ENCODE results near the gene APC.

Gene APC

DNA sequence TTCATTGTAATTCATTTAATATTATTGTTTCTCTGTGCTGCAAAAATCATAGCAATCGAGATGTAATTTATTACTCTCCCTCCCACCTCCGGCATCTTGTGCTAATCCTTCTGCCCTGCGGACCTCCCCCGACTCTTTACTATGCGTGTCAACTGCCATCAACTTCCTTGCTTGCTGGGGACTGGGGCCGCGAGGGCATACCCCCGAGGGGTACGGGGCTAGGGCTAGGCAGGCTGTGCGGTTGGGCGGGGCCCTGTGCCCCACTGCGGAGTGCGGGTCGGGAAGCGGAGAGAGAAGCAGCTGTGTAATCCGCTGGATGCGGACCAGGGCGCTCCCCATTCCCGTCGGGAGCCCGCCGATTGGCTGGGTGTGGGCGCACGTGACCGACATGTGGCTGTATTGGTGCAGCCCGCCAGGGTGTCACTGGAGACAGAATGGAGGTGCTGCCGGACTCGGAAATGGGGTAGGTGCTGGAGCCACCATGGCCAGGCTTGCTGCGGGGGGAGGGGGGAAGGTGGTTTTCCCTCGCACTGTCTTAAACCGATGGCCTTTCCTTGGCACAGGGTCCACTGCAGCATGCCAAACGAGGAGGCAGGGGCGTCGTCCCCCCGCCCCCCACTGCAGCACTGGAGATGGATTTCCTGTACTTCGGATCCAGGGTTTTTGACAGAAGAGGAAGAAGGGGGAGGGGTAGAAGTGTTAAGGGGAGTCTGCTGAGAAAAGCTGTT, at the start of gene APC:
Gene APC (plus strand): TSS at position 423 of the 728 bp plus-strand sequence. CDS start 17,006 bp downstream, outside the sequence.
- H3K4me3 ChIP-seq, result peak within 1 kb of the TSS; percentile 96
- H3K9me3 ChIP-seq (ENCODE audit: low read depth, low read length), result no peaks in the 10 kb centered on the region
- H3K27ac ChIP-seq, result no peak within 1 kb of the TSS
- no peak for DNase-seq (ENCODE audit: low read depth, low spot score)
- H3K9ac ChIP-seq (ENCODE audit: insufficient read length), result peak within 1 kb of the TSS; percentile 69
- TF ChIP-seq POLR2AphosphoS5 (IDR thresholded peaks at IDR 0.05; ENCODE audit: borderline replicate concordance, low read depth, low read length) (peak; percentile 59), EZH2 (IDR thresholded peaks at IDR 0.05) (no peak), FOXP2 (optimal IDR thresholded peaks at IDR 0.05; ENCODE audit: control extremely low read depth, extremely low read length, insufficient read depth) (no peak)
- no peaks in the 10 kb centered on the region for H3K36me3 ChIP-seq (ENCODE audit: insufficient read depth, low read length)

DNA sequence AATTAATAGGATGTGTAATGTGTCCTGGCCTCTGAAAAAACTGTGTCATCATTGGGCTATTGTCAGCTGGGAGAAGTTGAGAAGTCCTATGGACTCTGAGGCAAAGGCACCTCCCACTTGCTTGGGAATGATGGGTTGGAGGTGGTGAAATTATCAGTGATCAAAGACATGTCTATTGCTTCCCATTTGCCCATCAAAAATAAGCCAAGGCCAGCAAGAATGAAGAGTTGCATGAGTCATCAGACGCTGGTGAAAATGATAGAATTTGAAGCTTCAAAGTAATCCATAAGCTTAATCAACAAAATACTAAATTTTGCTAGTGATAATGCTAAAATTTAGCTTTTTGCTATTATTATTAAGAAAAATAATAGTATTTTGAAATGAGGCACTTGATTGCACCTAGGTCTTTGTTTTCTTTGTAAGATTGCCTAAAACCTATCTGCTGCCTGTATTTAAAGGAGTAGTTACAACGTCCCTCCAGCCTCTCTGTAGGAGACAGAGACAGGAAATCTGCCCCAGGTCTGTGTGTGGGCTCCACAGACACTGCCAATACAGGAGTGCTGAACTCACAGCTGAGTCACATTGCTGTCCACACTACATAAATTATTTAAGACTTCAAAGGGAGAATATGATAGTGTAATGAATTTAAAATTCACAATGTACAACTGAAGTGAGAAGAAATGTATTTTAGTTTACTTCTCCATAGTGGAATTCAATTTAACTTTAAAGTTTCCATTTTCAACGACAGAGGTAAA, 48.4 kb upstream of the APC start:
- no peak overlapping the region for H3K9ac ChIP-seq (ENCODE audit: insufficient read length)
- H3K4me3 ChIP-seq, result no peak overlapping the region
- H3K36me3 ChIP-seq (ENCODE audit: insufficient read depth, low read length), result no peaks in the 10 kb centered on the region
- TF ChIP-seq POLR2AphosphoS5 (IDR thresholded peaks at IDR 0.05; ENCODE audit: borderline replicate concordance, low read depth, low read length), result no peak
- TF ChIP-seq EZH2 (IDR thresholded peaks at IDR 0.05), result no peak
- no peak for TF ChIP-seq FOXP2 (optimal IDR thresholded peaks at IDR 0.05; ENCODE audit: control extremely low read depth, extremely low read length, insufficient read depth)
- H3K27ac ChIP-seq, result no peak overlapping the region
- H3K9me3 ChIP-seq (ENCODE audit: low read depth, low read length), result no peaks in the 10 kb centered on the region
- no peak for DNase-seq (ENCODE audit: low read depth, low spot score)

DNA sequence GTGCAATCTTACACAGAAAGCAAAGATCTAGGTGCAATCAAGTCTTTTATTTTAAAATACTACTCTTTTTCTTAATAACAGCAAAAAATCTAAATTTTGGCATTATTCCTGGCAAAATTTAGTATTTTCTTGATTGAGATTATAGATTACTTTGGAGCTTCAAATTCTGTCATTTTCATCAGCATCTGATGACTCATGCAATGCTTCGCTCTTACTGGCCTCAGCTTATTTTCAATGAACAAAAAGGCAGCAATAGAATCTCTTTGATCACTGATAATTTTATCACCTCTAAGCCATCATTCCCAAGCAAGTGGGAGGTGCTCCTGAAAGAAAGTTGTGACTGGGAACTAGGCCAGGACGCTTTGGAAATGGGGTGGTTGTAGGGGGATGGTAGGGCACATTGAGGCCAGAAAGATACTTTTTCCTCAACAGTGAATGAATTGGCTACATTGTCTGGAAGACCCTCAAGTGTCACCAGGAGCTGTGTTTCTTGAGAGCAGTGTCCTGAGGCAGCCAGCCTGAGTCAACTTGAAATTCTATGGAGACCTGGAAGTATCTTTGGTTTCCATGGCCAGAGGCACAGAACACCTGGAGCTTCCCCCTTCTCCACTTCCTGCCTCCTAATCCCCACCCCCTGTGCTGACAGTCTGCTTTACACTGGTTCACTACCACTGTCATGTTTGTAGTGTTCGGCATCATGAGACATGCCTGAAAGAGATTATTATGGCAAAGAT, 46.9 kb upstream of the APC start:
- H3K9me3 ChIP-seq (ENCODE audit: low read depth, low read length), result no peaks in the 10 kb centered on the region
- no peak for DNase-seq (ENCODE audit: low read depth, low spot score)
- no peaks in the 10 kb centered on the region for H3K36me3 ChIP-seq (ENCODE audit: insufficient read depth, low read length)
- H3K27ac ChIP-seq, result no peak overlapping the region
- TF ChIP-seq EZH2 (IDR thresholded peaks at IDR 0.05) (no peak), FOXP2 (optimal IDR thresholded peaks at IDR 0.05; ENCODE audit: control extremely low read depth, extremely low read length, insufficient read depth) (no peak), POLR2AphosphoS5 (IDR thresholded peaks at IDR 0.05; ENCODE audit: borderline replicate concordance, low read depth, low read length) (no peak)
- H3K9ac ChIP-seq (ENCODE audit: insufficient read length), result no peak overlapping the region
- no peak overlapping the region for H3K4me3 ChIP-seq

DNA sequence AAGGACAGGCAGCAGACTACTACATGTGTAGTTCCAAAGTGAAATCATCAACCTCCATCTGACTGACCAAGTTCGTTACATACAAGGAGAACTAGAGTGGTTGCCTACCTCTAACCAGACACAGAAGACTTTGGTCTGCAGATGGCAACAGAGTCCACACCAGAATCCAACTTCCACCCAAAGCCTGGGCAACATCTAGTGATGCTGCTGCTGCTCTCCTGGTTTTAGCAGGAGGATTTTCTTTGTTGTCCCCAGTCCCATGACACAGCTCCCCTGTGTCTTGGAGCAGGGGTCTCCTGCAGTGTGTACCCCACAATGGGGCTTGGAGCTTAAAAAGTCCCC, 46.4 kb upstream of the APC start:
- TF ChIP-seq EZH2 (IDR thresholded peaks at IDR 0.05), result no peak
- no peak overlapping the region for H3K27ac ChIP-seq
- no peak overlapping the region for H3K4me3 ChIP-seq
- no peak overlapping the region for H3K9ac ChIP-seq (ENCODE audit: insufficient read length)
- DNase-seq (ENCODE audit: low read depth, low spot score), result no peak
- no peaks in the 10 kb centered on the region for H3K36me3 ChIP-seq (ENCODE audit: insufficient read depth, low read length)
- H3K9me3 ChIP-seq (ENCODE audit: low read depth, low read length), result no peaks in the 10 kb centered on the region

DNA sequence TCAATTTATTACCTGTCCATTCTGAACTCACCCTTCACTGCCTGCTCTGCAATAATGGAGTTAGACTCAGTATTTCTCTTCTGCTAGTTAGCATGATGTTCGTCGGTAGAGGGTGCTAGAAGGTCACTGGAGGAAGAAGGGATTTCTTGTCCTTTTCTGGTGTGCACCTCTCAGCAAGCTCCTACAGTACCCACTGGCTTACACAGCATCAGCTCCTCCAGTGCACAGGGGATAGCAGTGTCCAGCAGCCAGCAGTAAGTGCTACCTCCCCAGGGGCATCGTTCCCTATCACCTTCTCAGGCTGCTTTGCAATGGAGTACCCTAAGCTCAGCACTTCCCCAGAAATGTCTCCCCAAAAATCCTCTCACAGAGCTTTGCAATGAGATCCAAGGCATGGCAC, 45.9 kb upstream of the APC start:
- H3K9me3 ChIP-seq (ENCODE audit: low read depth, low read length), result no peaks in the 10 kb centered on the region

DNA sequence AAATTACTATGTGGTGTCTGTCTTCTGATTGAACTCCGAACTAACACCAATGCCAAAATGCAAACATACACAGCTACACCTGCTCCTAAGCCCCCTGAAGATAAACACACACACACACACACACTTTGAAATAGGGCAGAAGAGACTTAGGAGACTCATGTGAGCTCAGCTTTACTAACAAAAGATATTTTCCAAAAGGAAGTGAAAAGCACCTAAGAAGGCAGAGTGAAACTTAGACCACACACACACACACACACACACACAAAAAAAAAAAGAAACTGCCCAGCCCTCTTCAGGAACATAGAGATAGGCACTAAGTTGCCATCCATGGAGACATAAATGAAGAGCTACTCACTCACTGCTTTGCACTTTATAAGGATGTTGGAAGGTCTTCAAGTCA, 45.2 kb upstream of the APC start:
- DNase-seq (ENCODE audit: low read depth, low spot score), result no peak
- no peak for TF ChIP-seq FOXP2 (optimal IDR thresholded peaks at IDR 0.05; ENCODE audit: control extremely low read depth, extremely low read length, insufficient read depth)
- no peak for TF ChIP-seq POLR2AphosphoS5 (IDR thresholded peaks at IDR 0.05; ENCODE audit: borderline replicate concordance, low read depth, low read length)
- TF ChIP-seq EZH2 (IDR thresholded peaks at IDR 0.05), result no peak
- H3K27ac ChIP-seq, result no peak overlapping the region

More for the DNA sequence above, 45.9 kb upstream of the APC start:
- no peaks in the 10 kb centered on the region for H3K36me3 ChIP-seq (ENCODE audit: insufficient read depth, low read length)
- DNase-seq (ENCODE audit: low read depth, low spot score), result no peak
- no peak overlapping the region for H3K4me3 ChIP-seq
- no peak overlapping the region for H3K9ac ChIP-seq (ENCODE audit: insufficient read length)
- H3K27ac ChIP-seq, result no peak overlapping the region
- TF ChIP-seq POLR2AphosphoS5 (IDR thresholded peaks at IDR 0.05; ENCODE audit: borderline replicate concordance, low read depth, low read length), result no peak
- no peak for TF ChIP-seq FOXP2 (optimal IDR thresholded peaks at IDR 0.05; ENCODE audit: control extremely low read depth, extremely low read length, insufficient read depth)
- no peak for TF ChIP-seq EZH2 (IDR thresholded peaks at IDR 0.05)

DNA sequence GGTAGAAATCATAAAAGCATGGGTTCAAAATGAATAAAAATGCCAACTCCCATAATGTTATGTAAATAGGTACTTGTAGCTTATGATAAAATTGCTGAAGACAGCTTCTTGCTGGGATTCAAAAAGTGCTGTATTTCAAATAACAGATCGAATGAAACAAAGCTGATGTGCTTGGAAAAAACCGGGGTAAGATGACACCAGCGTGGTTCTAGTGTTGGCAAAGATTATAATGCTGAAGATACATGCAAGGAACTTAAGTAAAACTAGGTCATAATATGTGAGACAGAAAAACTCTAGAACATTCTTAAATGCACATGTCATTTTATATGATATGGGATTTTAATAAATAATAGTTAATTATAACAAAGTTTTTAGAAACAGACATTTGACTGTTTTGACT, 44.4 kb upstream of the APC start:
- Histone ChIP-seq H3K4me3 (no peak overlapping the region), H3K9me3 (ENCODE audit: low read depth, low read length) (no peaks in the 10 kb centered on the region), H3K9ac (ENCODE audit: insufficient read length) (no peak overlapping the region), H3K27ac (no peak overlapping the region), H3K36me3 (ENCODE audit: insufficient read depth, low read length) (no peaks in the 10 kb centered on the region)
- no peak for TF ChIP-seq POLR2AphosphoS5 (IDR thresholded peaks at IDR 0.05; ENCODE audit: borderline replicate concordance, low read depth, low read length)
- no peak for TF ChIP-seq FOXP2 (optimal IDR thresholded peaks at IDR 0.05; ENCODE audit: control extremely low read depth, extremely low read length, insufficient read depth)
- no peak for TF ChIP-seq EZH2 (IDR thresholded peaks at IDR 0.05)
- DNase-seq (ENCODE audit: low read depth, low spot score), result no peak

More for the DNA sequence above, 45.2 kb upstream of the APC start:
- H3K4me3 ChIP-seq, result no peak overlapping the region
- H3K9me3 ChIP-seq (ENCODE audit: low read depth, low read length), result no peaks in the 10 kb centered on the region
- H3K9ac ChIP-seq (ENCODE audit: insufficient read length), result no peak overlapping the region
- no peaks in the 10 kb centered on the region for H3K36me3 ChIP-seq (ENCODE audit: insufficient read depth, low read length)

Data from SK-N-MC (cell line).